GM12878 (cell line): Measurements from ENCODE around the gene HUNK. TPM values are rescaled to one million over a fixed set of nuclear protein-coding genes. Genes with fewer than 3 reads are reported as not detected.

ENCODE experiments used
- ATAC-seq: fragments of 200-7000 bp; cut with Tn5 transposase; 3 replicates; pipeline ENCODE4 v1.9.1; 2020; ENCODE audit warnings: mild to moderate bottlenecking, moderate library complexity
- BruUV-seq: library from RNA; stranded (reverse); fragments of 400-500 nt; replicated peaks from 2 replicates; lab custom pipeline; 2021; lab: Mats Ljungman, UMichigan
- CTCF ChIA-PET: fragments of 300-600 bp; sonication (Branson Sonifier 250); formaldehyde crosslinking; extraction: SDS; loops from one replicate; lab custom pipeline; 2021; ENCODE audit warnings: inconsistent platforms; lab: Yijun Ruan, JAX
- POLR2A ChIA-PET: fragments of 350-600 bp; formaldehyde crosslinking; extraction: SDS; loops from one replicate; lab custom pipeline; 2021; ENCODE audit warnings: inconsistent platforms; lab: Charles Lee
- RAD21 ChIA-PET: fragments of 300-600 bp; sonication (Branson Sonifier 250); formaldehyde crosslinking; loops from one replicate; lab custom pipeline; 2023; ENCODE audit warnings: antibody characterized with exemption; ENCODE audit not compliant: unreplicated experiment; lab: Charles Lee
- SMC1A ChIA-PET: fragments of 300-600 bp; sonication (Branson Sonifier 250); formaldehyde crosslinking; loops from one replicate; lab custom pipeline; 2023; ENCODE audit not compliant: unreplicated experiment, uncharacterized antibody; lab: Charles Lee
- DNase-seq: peaks from one replicate; pipeline ENCODE4 v3.0.0-alpha.2; 2011; ENCODE audit warnings: low read depth, low spot score
- FAIRE-seq: peaks from 3 replicates; lab custom pipeline; 2011; peaks lifted over from hg19 to GRCh38; lab: Jason Lieb, UNC
- H2AFZ ChIP-seq: 2 replicates; pipeline ENCODE4 v1.6.0; 2011; ENCODE audit warnings: low read depth, low read length, control low read depth; ENCODE audit not compliant: control insufficient read depth
- H3K27ac ChIP-seq: 2 replicates; pipeline ENCODE4 v1.5.1; 2011; ENCODE audit warnings: control low read depth; ENCODE audit not compliant: control insufficient read depth, insufficient read depth
- H3K27me3 ChIP-seq, 2 experiments: replicated peaks in 1 of 2; 2 replicates each; pipeline versions ENCODE4 v1.6.0 to v1.6.1; 2011; ENCODE audit warnings: low read length in 1 of 2; ENCODE audit not compliant: control insufficient read depth in 2 of 2, insufficient read depth in 2 of 2
- H3K36me3 ChIP-seq, 2 experiments: 2 replicates each; pipeline ENCODE4 v1.5.1; 2011; ENCODE audit warnings: low read length in 1 of 2; ENCODE audit not compliant: control insufficient read depth in 2 of 2, insufficient read depth in 2 of 2
- H3K4me1 ChIP-seq: 2 replicates; pipeline ENCODE4 v1.6.1; 2011; ENCODE audit warnings: mild to moderate bottlenecking, low read length, moderate library complexity, mixed read lengths; ENCODE audit not compliant: control insufficient read depth, insufficient read depth
- H3K4me2 ChIP-seq: 2 replicates; pipeline ENCODE4 v1.6.0; 2011; ENCODE audit warnings: control low read depth; ENCODE audit not compliant: control insufficient read depth, insufficient read depth
- H3K4me3 ChIP-seq: fragments of 200-600 bp; sonication (generic); 2 replicates; pipeline ENCODE4 v1.5.1; 2016
- H3K79me2 ChIP-seq: 2 replicates; pipeline ENCODE4 v1.6.0; 2011; ENCODE audit warnings: low read length; ENCODE audit not compliant: control insufficient read depth, insufficient read depth
- H3K9ac ChIP-seq: 2 replicates; pipeline ENCODE4 v1.8.0; 2011; ENCODE audit warnings: low read length, control low read depth, mixed read lengths; ENCODE audit not compliant: control insufficient read depth, insufficient read depth
- H3K9me3 ChIP-seq: replicated peaks from 3 replicates; pipeline ENCODE4 v1.5.1; 2011; ENCODE audit warnings: mild to moderate bottlenecking, low read length; ENCODE audit not compliant: control insufficient read depth, insufficient read depth
- H4K20me1 ChIP-seq: 2 replicates; pipeline ENCODE4 v1.6.0; 2011; ENCODE audit not compliant: control insufficient read depth, insufficient read depth
- ATF2 ChIP-seq: IDR thresholded peaks from 2 replicates; pipeline ENCODE4 v1.6.1; 2012; ENCODE audit warnings: low read length, inconsistent platforms
- BCL11A ChIP-seq: IDR thresholded peaks from 2 replicates; pipeline ENCODE4 v1.6.1; 2011; ENCODE audit warnings: low read depth, low read length
- BCL3 ChIP-seq: IDR thresholded peaks from 2 replicates; pipeline ENCODE4 v1.6.1; 2011; ENCODE audit warnings: borderline replicate concordance, low read depth, mild to moderate bottlenecking, moderate library complexity, low read length; ENCODE audit not compliant: insufficient read depth, poor library complexity, severe bottlenecking
- CHD2 ChIP-seq: IDR thresholded peaks from 2 replicates; pipeline ENCODE4 v1.6.1; 2011; ENCODE audit warnings: low read depth, low read length, improper control_type of control experiment, borderline replicate concordance
- HCFC1 ChIP-seq: fragments of 150-350 bp; IDR thresholded peaks from 2 replicates; pipeline ENCODE4 v1.6.1; 2014; ENCODE audit warnings: low read length
- IKZF1 ChIP-seq: fragments of 450-650 bp; conservative IDR thresholded peaks from 2 replicates; pipeline ENCODE4 v1.6.1; 2017; ENCODE audit warnings: antibody characterized with exemption, mild to moderate bottlenecking
- IRF5 ChIP-seq: fragments of 450-650 bp; IDR thresholded peaks from 2 replicates; pipeline ENCODE4 v1.6.1; 2017; ENCODE audit warnings: borderline replicate concordance
- MYB ChIP-seq: fragments of 150-350 bp; IDR thresholded peaks from 2 replicates; pipeline ENCODE4 v1.6.1; 2014; ENCODE audit warnings: mild to moderate bottlenecking, low read depth, low read length, borderline replicate concordance
- WGBS: methylation state at CpG from one replicate; pipeline ENCODE4 v1.1.6; 2016; ENCODE audit warnings: low lambda C conversion rate; ENCODE audit not compliant: insufficient replicate concordance, insufficient coverage; ENCODE audit errors: missing lambda C conversion rate; 5-methylcytosine and 5-hydroxymethylcytosine counted together
- in situ Hi-C: fragments of 300-500 bp; cut with MboI; formaldehyde crosslinking; loops from 9 replicates; pipeline ENCODE4 v1.14.3; 2018; ENCODE audit warnings: mixed read lengths
- intact Hi-C: fragments of 100-400 bp; cut with micrococcal nuclease; formaldehyde crosslinking; loops from one replicate; pipeline ENCODE4 v1.14.2; 2022; ENCODE audit not compliant: unreplicated experiment
- polyA plus RNA-seq, 11 experiments: library from polyadenylated mRNA; depleted of rRNA in 4 of 11; unstranded in 6 of 11; stranded (reverse) in 5 of 11; fragments of >200 nt; fragmentation: Nextera tagmentation in 4 of 11; fragmentation: Illumina TruSeq in 1 of 11; extraction: Ambion mirVana in 4 of 11; extraction: Trizol in 1 of 11; gene quantifications; 1 replicate in 1 of 11; 2 replicates in 10 of 11; pipeline versions ENCODE4 v1.2.1 to v1.2.3, GENCODE V29; 2011 to 2016; ENCODE audit warnings: inconsistent platforms in 2 of 11, missing spikeins in 2 of 11, low read depth in 1 of 11
- total RNA-seq, 4 experiments: library from RNA; depleted of rRNA in 3 of 4; stranded (reverse); fragments of >200 nt in 3 of 4; fragmentation: Illumina TruSeq in 1 of 4; extraction: Trizol in 1 of 4; gene quantifications; 2 replicates each; pipeline versions ENCODE4 v1.2.1 to v1.2.3, GENCODE V29; 2013 to 2021
- TF ChIP-seq, protein P1 (sequence below): fragments of 450-650 bp; IDR thresholded peaks from 2 replicates; pipeline ENCODE4 v1.6.1; 2016; ENCODE audit warnings: mild to moderate bottlenecking
- TF ChIP-seq, protein P2 (sequence below): fragments of 450-650 bp; IDR thresholded peaks from 2 replicates; pipeline ENCODE4 v1.6.1; 2018; ENCODE audit warnings: borderline replicate concordance, mild to moderate bottlenecking; ENCODE audit not compliant: partially characterized antibody

HUNK gene
- total and polyA plus RNA-seq, 10 of the 15 experiments (the other 5 are each of a cell fraction or from before 2014, with no cell fraction given), result under 0.01 to 0.14 (median 0.03) TPM; not detected in 7

- FAIRE-seq (no peak), DNase-seq (no peak), ATAC-seq (no peak)
- in situ Hi-C loops, result no loop called here
- intact Hi-C loops, result no loop called here
- Histone ChIP-seq H3K27me3 (0 out of 4 replicates have a peak, but pooled peaks cover 0 to 2% of the 10 kb centered on the region in 2 experiments), H3K9ac (no peak overlapping the region), H2AFZ (no peak overlapping the region), H3K36me3 (no peaks in the 10 kb centered on the region), H3K27ac (no peak overlapping the region), H3K79me2 (no peaks in the 10 kb centered on the region), H4K20me1 (no peaks in the 10 kb centered on the region), H3K4me3 (no peak overlapping the region), H3K4me1 (no peaks in the 10 kb centered on the region), H3K9me3 (no peaks in the 10 kb centered on the region), H3K4me2 (no peak overlapping the region)
- TF ChIP-seq CHD2 (no peak), IRF5 (no peak), IKZF1 (no peak), ATF2 (no peak), BCL11A (no peak), HCFC1 (no peak), BCL3 (no peak), MYB (no peak)
- TF ChIP-seq, protein P1, sequence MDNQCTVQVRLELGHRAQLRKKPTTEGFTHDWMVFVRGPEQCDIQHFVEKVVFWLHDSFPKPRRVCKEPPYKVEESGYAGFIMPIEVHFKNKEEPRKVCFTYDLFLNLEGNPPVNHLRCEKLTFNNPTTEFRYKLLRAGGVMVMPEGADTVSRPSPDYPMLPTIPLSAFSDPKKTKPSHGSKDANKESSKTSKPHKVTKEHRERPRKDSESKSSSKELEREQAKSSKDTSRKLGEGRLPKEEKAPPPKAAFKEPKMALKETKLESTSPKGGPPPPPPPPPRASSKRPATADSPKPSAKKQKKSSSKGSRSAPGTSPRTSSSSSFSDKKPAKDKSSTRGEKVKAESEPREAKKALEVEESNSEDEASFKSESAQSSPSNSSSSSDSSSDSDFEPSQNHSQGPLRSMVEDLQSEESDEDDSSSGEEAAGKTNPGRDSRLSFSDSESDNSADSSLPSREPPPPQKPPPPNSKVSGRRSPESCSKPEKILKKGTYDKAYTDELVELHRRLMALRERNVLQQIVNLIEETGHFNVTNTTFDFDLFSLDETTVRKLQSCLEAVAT, result no peak
- TF ChIP-seq, protein P2, sequence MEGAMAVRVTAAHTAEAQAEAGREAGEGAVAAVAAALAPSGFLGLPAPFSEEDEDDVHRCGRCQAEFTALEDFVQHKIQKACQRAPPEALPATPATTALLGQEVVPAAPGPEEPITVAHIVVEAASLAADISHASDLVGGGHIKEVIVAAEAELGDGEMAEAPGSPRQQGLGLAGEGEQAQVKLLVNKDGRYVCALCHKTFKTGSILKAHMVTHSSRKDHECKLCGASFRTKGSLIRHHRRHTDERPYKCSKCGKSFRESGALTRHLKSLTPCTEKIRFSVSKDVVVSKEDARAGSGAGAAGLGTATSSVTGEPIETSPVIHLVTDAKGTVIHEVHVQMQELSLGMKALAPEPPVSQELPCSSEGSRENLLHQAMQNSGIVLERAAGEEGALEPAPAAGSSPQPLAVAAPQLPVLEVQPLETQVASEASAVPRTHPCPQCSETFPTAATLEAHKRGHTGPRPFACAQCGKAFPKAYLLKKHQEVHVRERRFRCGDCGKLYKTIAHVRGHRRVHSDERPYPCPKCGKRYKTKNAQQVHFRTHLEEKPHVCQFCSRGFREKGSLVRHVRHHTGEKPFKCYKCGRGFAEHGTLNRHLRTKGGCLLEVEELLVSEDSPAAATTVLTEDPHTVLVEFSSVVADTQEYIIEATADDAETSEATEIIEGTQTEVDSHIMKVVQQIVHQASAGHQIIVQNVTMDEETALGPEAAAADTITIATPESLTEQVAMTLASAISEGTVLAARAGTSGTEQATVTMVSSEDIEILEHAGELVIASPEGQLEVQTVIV, result no peak
- RAD21 ChIA-PET, result no interaction called here
- CTCF ChIA-PET, result interaction anchor here (1.3 kb wide), 1 partner anchor 17 kb away, joined by 5 read pairs; no protein-coding TSS in a partner anchor
- POLR2A ChIA-PET, result no interaction called here
- 40% methylated on average over 7 of the region's 7 CpGs for WGBS
- SMC1A ChIA-PET, result no interaction called here
- no TSS peak for BruUV-seq
Observed at GRCh38 chr21:31917108-31917507, 44.3 kb downstream of the HUNK start.
